ENCODE data around the gene HK1. TPM values are rescaled to one million over a fixed set of nuclear protein-coding genes. Genes with fewer than 3 reads are reported as not detected.

HK1 gene
- total and polyA plus RNA-seq, 7 experiments from 2014 or later, result 60.1 to 144 (median 83.8) TPM

DNA sequence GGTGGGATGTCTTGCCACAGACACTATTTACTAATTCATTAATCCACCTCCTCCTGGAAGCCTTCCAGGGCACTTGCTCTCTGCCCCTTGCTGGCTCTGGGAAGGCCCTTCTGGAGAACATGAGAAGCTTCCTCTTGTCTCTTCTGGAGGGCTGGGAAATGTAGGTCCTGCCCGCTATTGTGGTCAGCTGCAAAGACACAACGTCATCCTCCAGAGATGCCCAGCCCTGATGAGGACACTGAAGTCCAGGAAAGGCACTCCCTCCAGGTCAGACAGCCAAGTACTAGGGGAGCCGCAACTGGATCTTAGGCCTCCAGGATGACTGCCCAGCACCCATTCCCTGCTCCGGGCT lies 148.1 kb downstream of the HK1 start:
- Mint-ChIP-seq H3K4me3 (peak overlapping the region in 2 of 10 donors; percentile 26 to 56), H3K9me3 (no peaks in the 10 kb centered on the region), H3K27ac (peak overlapping the region in 8 of 9 donors; percentile 45 to 92 (median 88)), H3K27me3 (peaks cover 0 to 7% (median 0%) of the 10 kb centered on the region in 5 donors), H3K4me1 (peaks cover 40 to 66% (median 55%) of the 10 kb centered on the region in 7 donors), H3K36me3 (no peaks in the 10 kb centered on the region)
- Histone ChIP-seq H3K36me3 (ENCODE audit: control insufficient read depth in 2 of 3, insufficient read depth in 3 of 3, low read length in 3 of 3) (no peaks in the 10 kb centered on the region), H3K9me3 (ENCODE audit: control insufficient read depth in 2 of 3, low read length in 3 of 3) (no peaks in the 10 kb centered on the region), H3K27ac (ENCODE audit: low read depth, low read length) (peak overlapping the region; percentile 54), H3K4me1 (ENCODE audit: control insufficient read depth in 2 of 2, insufficient read depth in 2 of 2, low read length in 2 of 2) (peaks cover 29 to 46% of the 10 kb centered on the region in 2 donors), H3K27me3 (ENCODE audit: control insufficient read depth in 2 of 2, insufficient read depth in 2 of 2, low read length in 2 of 2) (no peaks in the 10 kb centered on the region), H3K4me3 (ENCODE audit: low read length) (no peak overlapping the region)
- CTCF ChIA-PET, result no interaction called here
- ATAC-seq, result no peak
- intact Hi-C loops (cut with micrococcal nuclease), result loop anchor here (1.0 to 5.0 kb wide), 4 partner anchors 17 to 211 kb away; partner anchors contain the start of gene TSPAN15 (in 1 of the 2)
- POLR2A ChIA-PET, result interaction anchor here (1.0 kb wide), 1 partner anchor 16 kb away, joined by 3 read pairs; no protein-coding TSS in a partner anchor
- DNase-seq, result no peak

- peak overlapping the region in 1 of 10 donors; percentile 25 for H3K4me3 Mint-ChIP-seq
- DNase-seq (no peak), ATAC-seq (no peak)
- peaks cover 0 to 3% (median 0%) of the 10 kb centered on the region in 5 donors for H3K27me3 Mint-ChIP-seq
- no peaks in the 10 kb centered on the region for H3K9me3 ChIP-seq (ENCODE audit: control insufficient read depth in 2 of 3, low read length in 3 of 3)
- intact Hi-C loops (cut with micrococcal nuclease), result loop anchor here in 1 of 2 donors (5.0 kb wide), 1 partner anchor 209 kb away; no protein-coding TSS in a partner anchor
- no peaks in the 10 kb centered on the region for H3K36me3 ChIP-seq (ENCODE audit: control insufficient read depth in 2 of 3, insufficient read depth in 3 of 3, low read length in 3 of 3)
- H3K4me1 ChIP-seq (ENCODE audit: control insufficient read depth in 2 of 2, insufficient read depth in 2 of 2, low read length in 2 of 2), result peaks cover 29 to 36% of the 10 kb centered on the region in 2 donors
- ChIA-PET CTCF (no interaction called here), POLR2A (no interaction called here)
- H3K27me3 ChIP-seq (ENCODE audit: control insufficient read depth in 2 of 2, insufficient read depth in 2 of 2, low read length in 2 of 2), result no peaks in the 10 kb centered on the region
- H3K27ac ChIP-seq (ENCODE audit: low read depth, low read length), result no peak overlapping the region
- peaks cover 34 to 52% (median 44%) of the 10 kb centered on the region in 7 donors for H3K4me1 Mint-ChIP-seq
- no peaks in the 10 kb centered on the region for H3K9me3 Mint-ChIP-seq
- H3K27ac Mint-ChIP-seq, result peak overlapping the region in 6 of 9 donors; percentile 14 to 93 (median 58)
- no peaks in the 10 kb centered on the region for H3K36me3 Mint-ChIP-seq
- H3K4me3 ChIP-seq (ENCODE audit: low read length), result no peak overlapping the region
Observed at GRCh38 chr10:69428165-69428564, 149.9 kb downstream of the HK1 start.

- no peaks in the 10 kb centered on the region for H3K36me3 ChIP-seq (ENCODE audit: control insufficient read depth in 2 of 3, insufficient read depth in 3 of 3, low read length in 3 of 3)
- H3K4me3 Mint-ChIP-seq, result no peak overlapping the region
- no peaks in the 10 kb centered on the region for H3K4me1 ChIP-seq (ENCODE audit: control insufficient read depth in 2 of 2, insufficient read depth in 2 of 2, low read length in 2 of 2)
- no peaks in the 10 kb centered on the region for H3K36me3 Mint-ChIP-seq
- H3K27me3 Mint-ChIP-seq, result peaks cover 0 to 8% (median 4%) of the 10 kb centered on the region in 5 donors
- no peaks in the 10 kb centered on the region for H3K27me3 ChIP-seq (ENCODE audit: control insufficient read depth in 2 of 2, insufficient read depth in 2 of 2, low read length in 2 of 2)
- CTCF ChIA-PET, result interaction anchor here (0.5 kb wide), 1 partner anchor 27 kb away, joined by 4 read pairs; no protein-coding TSS in a partner anchor
- DNase-seq, result no peak
- H3K4me3 ChIP-seq (ENCODE audit: low read length), result no peak overlapping the region
- intact Hi-C loops (cut with micrococcal nuclease), result no loop called here
- no peak overlapping the region for H3K27ac ChIP-seq (ENCODE audit: low read depth, low read length)
- no peak for ATAC-seq
- H3K9me3 ChIP-seq (ENCODE audit: control insufficient read depth in 2 of 3, low read length in 3 of 3), result no peaks in the 10 kb centered on the region
- H3K4me1 Mint-ChIP-seq, result peaks cover 0 to 2% (median 0%) of the 10 kb centered on the region in 7 donors
- H3K9me3 Mint-ChIP-seq, result no peaks in the 10 kb centered on the region
- H3K27ac Mint-ChIP-seq, result peak overlapping the region in 2 of 9 donors; percentile 20 to 23
- POLR2A ChIA-PET, result no interaction called here
Observed at GRCh38 chr10:69434169-69434568, 155.9 kb downstream of the HK1 start.

GRCh38 chr10:69434926-69435325 lies 156.6 kb downstream of the HK1 start:
- ChIA-PET CTCF (no interaction called here), POLR2A (interaction anchor here (0.6 kb wide), 1 partner anchor 72 kb away, joined by 5 read pairs; no protein-coding TSS in a partner anchor)
- Mint-ChIP-seq H3K27me3 (peaks cover 0 to 9% (median 4%) of the 10 kb centered on the region in 5 donors), H3K4me1 (peaks cover 0 to 3% (median 0%) of the 10 kb centered on the region in 7 donors), H3K36me3 (no peaks in the 10 kb centered on the region), H3K27ac (no peak overlapping the region), H3K4me3 (no peak overlapping the region), H3K9me3 (no peaks in the 10 kb centered on the region)
- Histone ChIP-seq H3K4me1 (ENCODE audit: control insufficient read depth in 2 of 2, insufficient read depth in 2 of 2, low read length in 2 of 2) (no peaks in the 10 kb centered on the region), H3K9me3 (ENCODE audit: control insufficient read depth in 2 of 3, low read length in 3 of 3) (no peaks in the 10 kb centered on the region), H3K36me3 (ENCODE audit: control insufficient read depth in 2 of 3, insufficient read depth in 3 of 3, low read length in 3 of 3) (no peaks in the 10 kb centered on the region), H3K4me3 (ENCODE audit: low read length) (no peak overlapping the region), H3K27me3 (ENCODE audit: control insufficient read depth in 2 of 2, insufficient read depth in 2 of 2, low read length in 2 of 2) (no peaks in the 10 kb centered on the region), H3K27ac (ENCODE audit: low read depth, low read length) (no peak overlapping the region)
- intact Hi-C loops (cut with micrococcal nuclease), result no loop called here
- DNase-seq, result no peak
- no peak for ATAC-seq

- H3K4me1 Mint-ChIP-seq, result peaks cover 0 to 3% (median 0%) of the 10 kb centered on the region in 7 donors
- ChIA-PET CTCF (no interaction called here), POLR2A (no interaction called here)
- H3K27ac ChIP-seq (ENCODE audit: low read depth, low read length), result no peak overlapping the region
- no peaks in the 10 kb centered on the region for H3K36me3 Mint-ChIP-seq
- no peak overlapping the region for H3K4me3 Mint-ChIP-seq
- no peak for ATAC-seq
- H3K9me3 Mint-ChIP-seq, result no peaks in the 10 kb centered on the region
- H3K4me3 ChIP-seq (ENCODE audit: low read length), result no peak overlapping the region
- peaks cover 0 to 11% (median 4%) of the 10 kb centered on the region in 5 donors for H3K27me3 Mint-ChIP-seq
- intact Hi-C loops (cut with micrococcal nuclease), result no loop called here
- H3K27me3 ChIP-seq (ENCODE audit: control insufficient read depth in 2 of 2, insufficient read depth in 2 of 2, low read length in 2 of 2), result no peaks in the 10 kb centered on the region
- no peaks in the 10 kb centered on the region for H3K9me3 ChIP-seq (ENCODE audit: control insufficient read depth in 2 of 3, low read length in 3 of 3)
- H3K4me1 ChIP-seq (ENCODE audit: control insufficient read depth in 2 of 2, insufficient read depth in 2 of 2, low read length in 2 of 2), result no peaks in the 10 kb centered on the region
- DNase-seq, result no peak
- no peaks in the 10 kb centered on the region for H3K36me3 ChIP-seq (ENCODE audit: control insufficient read depth in 2 of 3, insufficient read depth in 3 of 3, low read length in 3 of 3)
- H3K27ac Mint-ChIP-seq, result no peak overlapping the region
Observed at GRCh38 chr10:69435966-69436520, 157.7 kb downstream of the HK1 start.

DNA sequence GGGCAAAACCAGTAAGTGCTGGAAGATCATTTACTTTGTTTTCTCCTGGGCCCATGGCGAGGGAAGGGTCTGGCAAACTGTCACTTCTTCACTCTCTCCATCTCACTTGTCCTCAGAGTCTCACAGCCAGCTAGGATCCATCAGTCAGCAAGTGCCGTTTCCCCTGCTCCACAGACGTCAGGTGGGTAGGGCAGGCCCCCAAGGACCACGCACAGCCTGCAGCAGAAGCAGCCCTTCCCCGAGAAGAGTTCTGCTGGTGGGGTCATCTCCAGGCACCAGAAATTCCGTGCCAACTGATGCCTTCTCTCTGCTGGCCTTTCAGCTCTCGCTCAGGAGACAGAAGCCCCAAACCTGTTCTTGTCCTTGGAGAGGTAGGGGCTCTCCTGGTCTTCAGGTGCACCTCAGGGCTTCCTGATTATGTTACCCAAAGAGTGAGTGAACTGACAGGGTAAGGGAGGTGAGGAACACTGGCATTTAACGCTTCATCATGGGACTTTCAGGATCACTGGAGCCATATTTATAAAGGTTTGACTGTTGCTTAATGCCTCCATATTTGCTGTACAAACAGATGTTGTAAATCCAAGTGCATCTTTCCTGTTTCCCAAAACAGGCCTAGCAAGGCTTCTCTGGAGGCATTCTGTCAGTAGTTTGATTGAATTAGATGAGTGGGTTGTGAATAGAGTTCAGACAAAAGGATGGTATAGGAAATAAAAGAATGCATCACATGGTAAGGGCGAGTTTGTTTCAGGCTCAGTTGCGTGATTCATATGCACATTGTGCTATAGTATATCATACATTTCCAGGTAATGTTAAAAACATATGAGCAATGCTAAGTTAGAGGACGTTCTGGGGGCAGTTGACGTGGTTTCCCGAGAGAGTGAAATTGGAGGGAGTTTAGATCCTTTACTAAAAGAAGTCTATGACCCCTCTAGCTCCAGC lies 159.3 kb downstream of the HK1 start:
- Histone ChIP-seq H3K4me1 (ENCODE audit: control insufficient read depth in 2 of 2, insufficient read depth in 2 of 2, low read length in 2 of 2) (no peaks in the 10 kb centered on the region), H3K27me3 (ENCODE audit: control insufficient read depth in 2 of 2, insufficient read depth in 2 of 2, low read length in 2 of 2) (no peaks in the 10 kb centered on the region), H3K36me3 (ENCODE audit: control insufficient read depth in 2 of 3, insufficient read depth in 3 of 3, low read length in 3 of 3) (no peaks in the 10 kb centered on the region), H3K27ac (ENCODE audit: low read depth, low read length) (no peak overlapping the region), H3K9me3 (ENCODE audit: control insufficient read depth in 2 of 3, low read length in 3 of 3) (no peaks in the 10 kb centered on the region), H3K4me3 (ENCODE audit: low read length) (no peak overlapping the region)
- H3K4me1 Mint-ChIP-seq, result peaks cover 0 to 3% (median 0%) of the 10 kb centered on the region in 7 donors
- H3K4me3 Mint-ChIP-seq, result no peak overlapping the region
- ATAC-seq, result no peak
- ChIA-PET CTCF (interaction anchor here (0.5 kb wide), 1 partner anchor 201 kb away, joined by 6 read pairs; no protein-coding TSS in a partner anchor), POLR2A (no interaction called here)
- H3K9me3 Mint-ChIP-seq, result no peaks in the 10 kb centered on the region
- peaks cover 0 to 12% (median 4%) of the 10 kb centered on the region in 5 donors for H3K27me3 Mint-ChIP-seq
- DNase-seq, result no peak
- intact Hi-C loops (cut with micrococcal nuclease), result no loop called here
- H3K36me3 Mint-ChIP-seq, result no peaks in the 10 kb centered on the region
- peak overlapping the region in 1 of 9 donors; percentile 19 for H3K27ac Mint-ChIP-seq

Data from naive thymus-derived CD4-positive, alpha-beta T cell (primary cell).